GM18868 (cell line): Measurements from ENCODE around the gene SLC12A6.

ENCODE experiments used
- ATAC-seq: cut with Tn5 transposase; IDR thresholded peaks from one replicate; pipeline ENCODE4 v1.9.1; 2021; ENCODE audit warnings: mild to moderate bottlenecking, moderate library complexity; ENCODE audit not compliant: unreplicated experiment

Gene SLC12A6

GRCh38 chr15:34266751-34267150, 70.8 kb downstream of the SLC12A6 start:
- no peak for ATAC-seq

- no peak for ATAC-seq
These were observed 73.5 kb downstream of the SLC12A6 start for GRCh38 chr15:34264076-34264475.

GRCh38 chr15:34262362-34262761, 75.2 kb downstream of the SLC12A6 start:
- no peak for ATAC-seq

GRCh38 chr15:34259566-34259965, 78.0 kb downstream of the SLC12A6 start:
- no peak for ATAC-seq

GRCh38 chr15:34258151-34258550, 79.4 kb downstream of the SLC12A6 start:
- no peak for ATAC-seq

- ATAC-seq = no peak
These were observed 85.0 kb downstream of the SLC12A6 start for GRCh38 chr15:34252545-34252944.

GRCh38 chr15:34248190-34248589, 89.4 kb downstream of the SLC12A6 start:
- ATAC-seq = no peak

- no peak for ATAC-seq
These were observed 91.2 kb downstream of the SLC12A6 start for GRCh38 chr15:34246276-34246976.

- ATAC-seq = no peak
These were observed 94.4 kb downstream of the SLC12A6 start for GRCh38 chr15:34243226-34243625.

GRCh38 chr15:34242331-34242710, 95.3 kb downstream of the SLC12A6 start:
- ATAC-seq = no peak

- peak; percentile 74 for ATAC-seq
These were observed 95.9 kb downstream of the SLC12A6 start for GRCh38 chr15:34241376-34242330.

GRCh38 chr15:34240537-34240936, 97.0 kb downstream of the SLC12A6 start:
- no peak for ATAC-seq

GRCh38 chr15:34239151-34239808, 98.3 kb downstream of the SLC12A6 start:
- peak; percentile 61 for ATAC-seq

- no peak for ATAC-seq
These were observed 104.0 kb downstream of the SLC12A6 start for GRCh38 chr15:34233614-34234013.

- peak; percentile 3 for ATAC-seq
These were observed 113.5 kb downstream of the SLC12A6 start for GRCh38 chr15:34223904-34224596.

GRCh38 chr15:34217587-34218225, 119.9 kb downstream of the SLC12A6 start:
- no peak for ATAC-seq

GRCh38 chr15:34216527-34217270, 120.9 kb downstream of the SLC12A6 start:
- ATAC-seq = no peak

GRCh38 chr15:34214135-34214534, 123.4 kb downstream of the SLC12A6 start:
- ATAC-seq = no peak

- no peak for ATAC-seq
These were observed 123.9 kb downstream of the SLC12A6 start for GRCh38 chr15:34213690-34214089.
